PC-3 (cell line): Measurements from ENCODE around the gene STK36. TPM values are rescaled to one million over a fixed set of nuclear protein-coding genes. Genes with fewer than 3 reads are reported as not detected.

Source experiments
- ATAC-seq: fragments of 200-7000 bp; cut with Tn5 transposase; 2 replicates; pipeline ENCODE4 v1.9.1; 2020; ENCODE audit warnings: mild to moderate bottlenecking, moderate library complexity
- BruUV-seq: library from RNA; stranded (reverse); fragments of 400-500 nt; replicated peaks from 2 replicates; lab custom pipeline; 2021; lab: Mats Ljungman, UMichigan
- CTCF ChIA-PET: fragments of 300-600 bp; sonication (Branson Sonifier 250); formaldehyde crosslinking; loops from one replicate; lab custom pipeline; 2022; ENCODE audit warnings: antibody characterized with exemption; lab: Charles Lee
- POLR2A ChIA-PET: fragments of 300-600 bp; sonication (Branson Sonifier 250); formaldehyde crosslinking; loops from one replicate; lab custom pipeline; 2022; ENCODE audit warnings: antibody characterized with exemption; ENCODE audit not compliant: unreplicated experiment; lab: Charles Lee
- DNase-seq: peaks from one replicate; pipeline ENCODE4 v3.0.0-alpha.2; 2015
- H2AFZ ChIP-seq: fragments of 300-600 bp; sonication (generic); 2 replicates; pipeline ENCODE4 v1.6.0; 2016; ENCODE audit warnings: antibody characterized with exemption, low read length
- H3F3A ChIP-seq: fragments of 300-600 bp; sonication (generic); one replicate; pipeline ENCODE4 v1.6.0; 2017; ENCODE audit warnings: antibody characterized with exemption, low read length, control low read depth, mild to moderate bottlenecking; ENCODE audit not compliant: unreplicated experiment
- H3K27ac ChIP-seq: fragments of 300-600 bp; sonication (generic); 2 replicates; pipeline ENCODE4 v1.5.1; 2016; ENCODE audit warnings: mild to moderate bottlenecking, low read length
- H3K27me3 ChIP-seq: fragments of 300-600 bp; sonication (generic); 2 replicates; pipeline ENCODE4 v1.6.1; 2016; ENCODE audit warnings: low read length, mixed read lengths
- H3K36me3 ChIP-seq: fragments of 300-600 bp; sonication (generic); 2 replicates; pipeline ENCODE4 v1.6.1; 2016; ENCODE audit warnings: low read depth, mixed run types, low read length, mixed read lengths
- H3K4me1 ChIP-seq: fragments of 300-600 bp; sonication (generic); 2 replicates; pipeline ENCODE4 v1.5.1; 2016; ENCODE audit warnings: low read length; ENCODE audit not compliant: insufficient read depth
- H3K4me2 ChIP-seq: fragments of 300-600 bp; sonication (generic); 2 replicates; pipeline ENCODE4 v1.6.0; 2016; ENCODE audit warnings: low read length
- H3K4me3 ChIP-seq: fragments of 300-600 bp; sonication (generic); 2 replicates; pipeline ENCODE4 v1.5.1; 2016; ENCODE audit warnings: mild to moderate bottlenecking, low read length, mixed read lengths
- H3K79me2 ChIP-seq: fragments of 300-600 bp; sonication (generic); 2 replicates; pipeline ENCODE4 v1.6.1; 2017; ENCODE audit warnings: low read length, mixed read lengths
- H3K9ac ChIP-seq: fragments of 300-600 bp; sonication (generic); 2 replicates; pipeline ENCODE4 v1.6.0; 2016; ENCODE audit warnings: mild to moderate bottlenecking, low read length
- H3K9me2 ChIP-seq: fragments of 300-600 bp; sonication (generic); replicated peaks from 2 replicates; pipeline ENCODE4 v1.6.1; 2016; ENCODE audit warnings: mixed run types, low read length, mixed read lengths
- H3K9me3 ChIP-seq: fragments of 300-600 bp; sonication (generic); 2 replicates; pipeline ENCODE4 v1.6.1; 2016; ENCODE audit warnings: low read length, mixed read lengths
- H4K20me1 ChIP-seq: fragments of 300-600 bp; sonication (generic); 2 replicates; pipeline ENCODE4 v1.6.1; 2016; ENCODE audit warnings: low read length, mixed read lengths
- EZH2 ChIP-seq: fragments of 300-600 bp; sonication (generic); IDR thresholded peaks from one replicate; pipeline ENCODE4 v1.6.1; 2017; ENCODE audit warnings: antibody characterized with exemption, mild to moderate bottlenecking, low read length; ENCODE audit not compliant: unreplicated experiment
- EZH2phosphoT487 ChIP-seq: fragments of 300-600 bp; sonication (generic); IDR thresholded peaks from 2 replicates; pipeline ENCODE4 v1.6.1; 2018; ENCODE audit warnings: mild to moderate bottlenecking, antibody characterized with exemption, low read length, borderline replicate concordance
- intact Hi-C: fragments of 100-400 bp; cut with micrococcal nuclease; formaldehyde crosslinking; loops from 2 replicates; pipeline ENCODE4 v1.9.0; 2023
- total RNA-seq: library from RNA; depleted of rRNA; stranded (reverse); fragments of >200 nt; gene quantifications from 2 replicates; pipeline ENCODE4 v1.2.3, GENCODE V29; 2014; rRNA removed
- TF ChIP-seq, protein P1 (sequence below): fragments of 300-600 bp; sonication (generic); conservative IDR thresholded peaks from 2 replicates; pipeline ENCODE4 v1.5.1; 2017; ENCODE audit warnings: antibody characterized with exemption, low read depth, mild to moderate bottlenecking, low read length

Gene STK36
- total RNA-seq, 1 experiment from 2014 or later = 32.9 TPM

- ChIA-PET POLR2A (no interaction called here), CTCF (no interaction called here)
- intact Hi-C loops = no loop called here
These were observed 77.0 kb downstream of the STK36 start for GRCh38 chr2:218748741-218749441.

More at GRCh38 chr2:218748741-218749441, 77.0 kb downstream of the STK36 start:
- Histone ChIP-seq H3K4me1 (no peaks in the 10 kb centered on the region), H4K20me1 (no peaks in the 10 kb centered on the region), H3K4me3 (no peak overlapping the region), H3K36me3 (peaks cover 77% of the 10 kb centered on the region; the same call in 1 of the 2 replicates), H3K79me2 (no peaks in the 10 kb centered on the region), H3K9ac (no peak overlapping the region), H3K27ac (no peak overlapping the region), H2AFZ (no peak overlapping the region), H3K4me2 (no peak overlapping the region), H3K27me3 (no peaks in the 10 kb centered on the region), H3K9me2 (no peaks in the 10 kb centered on the region), H3K9me3 (no peaks in the 10 kb centered on the region), H3F3A (no peaks in the 10 kb centered on the region)
- DNase-seq (no peak), ATAC-seq (no peak)
- BruUV-seq = no TSS peak
- no peak for TF ChIP-seq EZH2phosphoT487
- no peak for TF ChIP-seq EZH2
- TF ChIP-seq, protein P1, sequence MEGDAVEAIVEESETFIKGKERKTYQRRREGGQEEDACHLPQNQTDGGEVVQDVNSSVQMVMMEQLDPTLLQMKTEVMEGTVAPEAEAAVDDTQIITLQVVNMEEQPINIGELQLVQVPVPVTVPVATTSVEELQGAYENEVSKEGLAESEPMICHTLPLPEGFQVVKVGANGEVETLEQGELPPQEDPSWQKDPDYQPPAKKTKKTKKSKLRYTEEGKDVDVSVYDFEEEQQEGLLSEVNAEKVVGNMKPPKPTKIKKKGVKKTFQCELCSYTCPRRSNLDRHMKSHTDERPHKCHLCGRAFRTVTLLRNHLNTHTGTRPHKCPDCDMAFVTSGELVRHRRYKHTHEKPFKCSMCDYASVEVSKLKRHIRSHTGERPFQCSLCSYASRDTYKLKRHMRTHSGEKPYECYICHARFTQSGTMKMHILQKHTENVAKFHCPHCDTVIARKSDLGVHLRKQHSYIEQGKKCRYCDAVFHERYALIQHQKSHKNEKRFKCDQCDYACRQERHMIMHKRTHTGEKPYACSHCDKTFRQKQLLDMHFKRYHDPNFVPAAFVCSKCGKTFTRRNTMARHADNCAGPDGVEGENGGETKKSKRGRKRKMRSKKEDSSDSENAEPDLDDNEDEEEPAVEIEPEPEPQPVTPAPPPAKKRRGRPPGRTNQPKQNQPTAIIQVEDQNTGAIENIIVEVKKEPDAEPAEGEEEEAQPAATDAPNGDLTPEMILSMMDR = no peak

Other genes starting within 250 kb of the STK36 start
- 10.7 and 11.6 TPM in 2 replicates for gene USP37, start 103.7 kb upstream of the STK36 start, total RNA-seq
- 78.0 and 86.8 TPM in 2 replicates for gene CNOT9, start 103.2 kb upstream of the STK36 start, total RNA-seq
- gene PLCD4, start 64.2 kb upstream of the STK36 start, total RNA-seq = 5.6 and 11.7 TPM in 2 replicates
- 35.5 and 36.3 TPM in 2 replicates for gene ZNF142, start 12.5 kb upstream of the STK36 start, total RNA-seq
- 41.3 and 48.5 TPM in 2 replicates for gene BCS1L, start 12.4 kb upstream of the STK36 start, total RNA-seq
- gene RNF25, start 84 bp upstream of the STK36 start, total RNA-seq = 35.1 and 42.4 TPM in 2 replicates
- gene TTLL4, start 38.7 kb downstream of the STK36 start, total RNA-seq = 21.0 and 32.9 TPM in 2 replicates
- 5.8 and 6.0 TPM in 2 replicates for gene CYP27A1, start 110.1 kb downstream of the STK36 start, total RNA-seq
- gene PRKAG3, start 159.7 kb downstream of the STK36 start, total RNA-seq = not detected in 2 replicates
- gene WNT6, start 187.7 kb downstream of the STK36 start, total RNA-seq = not detected in 2 replicates
- 0.40 and 3.3 TPM in 2 replicates for gene WNT10A, start 208.8 kb downstream of the STK36 start, total RNA-seq